Tibial artery (tissue), 4 donors: ENCODE results near the gene CPTP.

ENCODE experiments used
- DNase-seq, 2 donors: peaks; one replicate each; pipeline ENCODE4 v3.0.0-alpha.2; 2019
- H3K27ac ChIP-seq, 2 donors: fragments of 200-600 bp; sonication (generic) in 1 of 2; 1 replicate in 1 of 2; 2 replicates in 1 of 2; pipeline ENCODE4 v1.5.1; 2018 to 2019; ENCODE audit warnings: mild to moderate bottlenecking in 1 of 2
- H3K27me3 ChIP-seq, 2 donors: fragments of 200-600 bp; sonication (generic) in 1 of 2; one replicate each; pipeline versions ENCODE4 v1.5.1 to v1.6.0; 2016 to 2019
- H3K36me3 ChIP-seq, 3 donors: fragments of 200-600 bp; sonication (generic) in 2 of 3; one replicate each; pipeline ENCODE4 v1.5.1; 2016 to 2019; ENCODE audit warnings: mild to moderate bottlenecking in 2 of 3
- H3K4me1 ChIP-seq, 4 donors: fragments of 200-600 bp; sonication (generic) in 2 of 4; 1 replicate in 3 of 4; 2 replicates in 1 of 4; pipeline ENCODE4 v1.5.1; 2016 to 2019
- H3K4me3 ChIP-seq, 2 donors: fragments of 200-600 bp; sonication (generic) in 1 of 2; 1 replicate in 1 of 2; 2 replicates in 1 of 2; pipeline ENCODE4 v1.5.1; 2018 to 2019; ENCODE audit warnings: mild to moderate bottlenecking in 2 of 2
- H3K9me3 ChIP-seq, 3 donors: fragments of 200-600 bp; sonication (generic) in 1 of 3; one replicate each; pipeline ENCODE4 v1.5.1; 2016 to 2019
- CTCF ChIP-seq, 2 experiments: fragments of 200-600 bp in 1 of 2; fragments of 450-650 bp in 1 of 2; IDR thresholded peaks; one replicate each; pipeline ENCODE4 v1.5.1; 2017 to 2019; ENCODE audit warnings: antibody characterized with exemption in 2 of 2, mild to moderate bottlenecking in 1 of 2, moderate library complexity in 1 of 2
- intact Hi-C: fragments of 100-400 bp; cut with DNase I; formaldehyde crosslinking; loops from one replicate; pipeline ENCODE4 v1.15.0; 2023; ENCODE audit warnings: low total_unique reads

CPTP gene

GRCh38 chr1:1374929-1375662, 50.5 kb downstream of the CPTP start, which contains the start of gene AURKAIP1:
AURKAIP1 (minus strand) TSS chr1:1375207; CDS start chr1:1374756, 451 bp downstream.
- Histone ChIP-seq H3K4me1 (peaks cover 0 to 36% (median 34%) of the 10 kb centered on the region in 4 donors), H3K4me3 (peak within 1 kb of the TSS; percentile 94 to 99), H3K27ac (peak within 1 kb of the TSS; percentile 94 to 99), H3K27me3 (no peaks in the 10 kb centered on the region), H3K36me3 (peaks cover 8 to 20% (median 9%) of the 10 kb centered on the region in 3 donors), H3K9me3 (no peaks in the 10 kb centered on the region)
- intact Hi-C loops, result loop anchor here (2.0 kb wide), 1 partner anchor 26 kb away; the partner anchor contains the start of gene DVL1
- peak in 1 of 2 experiments; percentile 40 for TF ChIP-seq CTCF (IDR thresholded peaks at IDR 0.05)
- peak; percentile 99 for DNase-seq

- Histone ChIP-seq H3K27me3 (no peaks in the 10 kb centered on the region), H3K9me3 (no peaks in the 10 kb centered on the region), H3K36me3 (peaks cover 8 to 32% (median 13%) of the 10 kb centered on the region in 3 donors), H3K27ac (no peak overlapping the region), H3K4me3 (no peak overlapping the region), H3K4me1 (peaks cover 0 to 34% (median 32%) of the 10 kb centered on the region in 4 donors)
- no peak for TF ChIP-seq CTCF (IDR thresholded peaks at IDR 0.05)
- intact Hi-C loops, result no loop called here
- no peak for DNase-seq
Measured at GRCh38 chr1:1376551-1377226, 52.1 kb downstream of the CPTP start.

- intact Hi-C loops, result no loop called here
- Histone ChIP-seq H3K4me1 (peaks cover 0 to 24% (median 23%) of the 10 kb centered on the region in 4 donors), H3K36me3 (peaks cover 8 to 28% (median 16%) of the 10 kb centered on the region in 3 donors), H3K4me3 (no peak overlapping the region), H3K27ac (no peak overlapping the region), H3K9me3 (no peaks in the 10 kb centered on the region), H3K27me3 (no peaks in the 10 kb centered on the region)
- TF ChIP-seq CTCF (IDR thresholded peaks at IDR 0.05), result no peak
- no peak for DNase-seq
Measured at GRCh38 chr1:1377540-1378205, 53.1 kb downstream of the CPTP start.
